A549 (cell line): ENCODE measurements around the gene ECSCR. TPM values are rescaled to one million over a fixed set of nuclear protein-coding genes. Genes with fewer than 3 reads are reported as not detected.

Experiments used
- ATAC-seq, 2 experiments: fragments of 200-7000 bp in 1 of 2; fragments of >200 bp in 1 of 2; cut with Nextera tagmentation in 1 of 2; cut with Tn5 transposase in 1 of 2; 3 replicates each; pipeline versions ENCODE4 v1.8.0 to v1.9.1; 2018 to 2020; ENCODE audit warnings: mild to moderate bottlenecking in 1 of 2, moderate library complexity in 1 of 2
- CTCF ChIA-PET: fragments of 300-600 bp; sonication (Branson Sonifier 250); formaldehyde crosslinking; extraction: SDS; loops from one replicate; lab custom pipeline; 2021; ENCODE audit warnings: antibody characterized with exemption, inconsistent platforms; lab: Yijun Ruan, JAX
- POLR2A ChIA-PET: fragments of 350-600 bp; formaldehyde crosslinking; extraction: SDS; loops from one replicate; lab custom pipeline; 2021; ENCODE audit warnings: antibody characterized with exemption, inconsistent platforms; lab: Yijun Ruan, JAX
- DNase-seq, 2 experiments: peaks; one replicate each; pipeline versions ENCODE4 v3.0.0 to v3.0.0-alpha.2; 2011 to 2016; ENCODE audit warnings: low read depth in 1 of 2, low spot score in 1 of 2
- FAIRE-seq: peaks from 2 replicates; lab custom pipeline; 2011; peaks lifted over from hg19 to GRCh38; lab: Jason Lieb, UNC
- H3K27ac ChIP-seq, 2 experiments: fragments of >200 bp; sonication (Bioruptor Twin); formaldehyde crosslinking; 3 replicates each; pipeline ENCODE4 v1.5.1; 2016 to 2017
- H3K4me1 ChIP-seq: fragments of >200 bp; sonication (Bioruptor Twin); formaldehyde crosslinking; 3 replicates; pipeline ENCODE4 v1.6.1; 2016
- H3K4me2 ChIP-seq: fragments of >200 bp; sonication (Bioruptor Twin); formaldehyde crosslinking; 3 replicates; pipeline ENCODE4 v1.6.1; 2016
- H3K4me3 ChIP-seq: fragments of >200 bp; sonication (Bioruptor Twin); formaldehyde crosslinking; 3 replicates; pipeline ENCODE4 v1.5.1; 2016
- H3K9me3 ChIP-seq: fragments of >200 bp; sonication (Bioruptor Twin); formaldehyde crosslinking; 3 replicates; pipeline ENCODE4 v1.6.1; 2016
- BHLHE40 ChIP-seq: IDR thresholded peaks from 2 replicates; pipeline ENCODE4 v1.6.1; 2012; ENCODE audit warnings: low read depth, low read length, inconsistent platforms
- CBX2 ChIP-seq: fragments of 200-600 bp; sonication (generic); IDR thresholded peaks from 2 replicates; pipeline ENCODE4 v1.6.1; 2016; ENCODE audit warnings: low read depth, mild to moderate bottlenecking, borderline replicate concordance
- CBX8 ChIP-seq: fragments of 200-600 bp; sonication (generic); IDR thresholded peaks from 2 replicates; pipeline ENCODE4 v1.6.1; 2016
- CHD4 ChIP-seq: fragments of 200-600 bp; sonication (generic); IDR thresholded peaks from 2 replicates; pipeline ENCODE4 v1.6.1; 2016; ENCODE audit warnings: antibody characterized with exemption, mild to moderate bottlenecking, borderline replicate concordance
- CTCF ChIP-seq: fragments of >200 bp; sonication (Bioruptor Twin); formaldehyde crosslinking; IDR thresholded peaks from 3 replicates; pipeline ENCODE4 v1.5.1; 2016
- EHMT2 ChIP-seq: fragments of 200-600 bp; sonication (generic); IDR thresholded peaks from 2 replicates; pipeline ENCODE4 v1.6.1; 2016; ENCODE audit warnings: antibody characterized with exemption, low read depth, mild to moderate bottlenecking, moderate library complexity
- EP300 ChIP-seq, 2 experiments: fragments of >200 bp; sonication (Bioruptor Twin); formaldehyde crosslinking; IDR thresholded peaks; 2 replicates in 1 of 2; 3 replicates in 1 of 2; pipeline ENCODE4 v1.6.1; 2016 to 2017
- FOSB ChIP-seq: fragments of 250-450 bp; sonication (Bioruptor Pico); IDR thresholded peaks from 2 replicates; pipeline ENCODE4 v1.5.0; 2020; ENCODE audit warnings: mild to moderate bottlenecking, moderate library complexity
- FOSL2 ChIP-seq, 2 experiments: fragments of 450-650 bp in 1 of 2; fragments of >200 bp in 1 of 2; sonication (Bioruptor Twin) in 1 of 2; formaldehyde crosslinking; IDR thresholded peaks; 2 replicates each; pipeline versions ENCODE4 v1.5.0 to v1.6.1; 2016 to 2020; ENCODE audit warnings: mild to moderate bottlenecking in 1 of 2, moderate library complexity in 1 of 2
- HDAC2 ChIP-seq: fragments of 200-600 bp; sonication (generic); IDR thresholded peaks from 2 replicates; pipeline ENCODE4 v1.6.1; 2016
- HEYL ChIP-seq: fragments of 250-450 bp; sonication (Bioruptor Pico); IDR thresholded peaks from 2 replicates; pipeline ENCODE4 v1.8.0; 2021; ENCODE audit warnings: mild to moderate bottlenecking, moderate library complexity
- HOXB13 ChIP-seq: fragments of 250-450 bp; sonication (Bioruptor Pico); IDR thresholded peaks from 2 replicates; pipeline ENCODE4 v1.5.0; 2020; ENCODE audit warnings: low read depth, mild to moderate bottlenecking, moderate library complexity
- JUN ChIP-seq, 2 experiments: fragments of >200 bp; sonication (Bioruptor Twin); formaldehyde crosslinking; IDR thresholded peaks; 2 replicates in 1 of 2; 3 replicates in 1 of 2; pipeline ENCODE4 v1.6.1; 2016 to 2017
- JUNB ChIP-seq: fragments of >200 bp; sonication (Bioruptor Twin); formaldehyde crosslinking; IDR thresholded peaks from 2 replicates; pipeline ENCODE4 v1.6.1; 2016
- KDM1A ChIP-seq: fragments of 200-600 bp; sonication (generic); IDR thresholded peaks from 2 replicates; pipeline ENCODE4 v1.6.1; 2016; ENCODE audit warnings: low read depth, mild to moderate bottlenecking
- MAFK ChIP-seq: fragments of 450-650 bp; IDR thresholded peaks from 2 replicates; pipeline ENCODE4 v1.6.1; 2014; ENCODE audit not compliant: partially characterized antibody
- MAZ ChIP-seq: fragments of 150-350 bp; IDR thresholded peaks from 2 replicates; pipeline ENCODE4 v1.6.1; 2014; ENCODE audit warnings: antibody characterized with exemption, low read depth, low read length, borderline replicate concordance
- NPAS2 ChIP-seq: fragments of 250-450 bp; sonication (Bioruptor Pico); IDR thresholded peaks from 2 replicates; pipeline ENCODE4 v1.8.0; 2022; ENCODE audit warnings: mild to moderate bottlenecking, moderate library complexity, borderline replicate concordance
- POLR2A ChIP-seq: IDR thresholded peaks from 2 replicates; pipeline ENCODE4 v1.6.1; 2012; ENCODE audit warnings: mild to moderate bottlenecking, low read length
- POLR2AphosphoS2 ChIP-seq: conservative IDR thresholded peaks from 2 replicates; pipeline ENCODE4 v1.6.1; 2012; ENCODE audit warnings: low read length, improper control_type of control experiment, inconsistent platforms
- RARB ChIP-seq: fragments of 250-450 bp; sonication (Bioruptor Pico); IDR thresholded peaks from 2 replicates; pipeline ENCODE4 v1.8.0; 2021; ENCODE audit warnings: mild to moderate bottlenecking, moderate library complexity
- RFX5 ChIP-seq: fragments of 450-650 bp; IDR thresholded peaks from 2 replicates; pipeline ENCODE4 v1.7.1; 2014; ENCODE audit warnings: antibody characterized with exemption, mild to moderate bottlenecking, moderate library complexity
- SMC3 ChIP-seq: fragments of >200 bp; sonication (Bioruptor Twin); formaldehyde crosslinking; IDR thresholded peaks from 3 replicates; pipeline ENCODE4 v1.6.1; 2018; ENCODE audit warnings: inconsistent platforms
- SREBF2 ChIP-seq: fragments of 450-650 bp; IDR thresholded peaks from 2 replicates; pipeline ENCODE4 v1.6.1; 2014; ENCODE audit warnings: mild to moderate bottlenecking, moderate library complexity
- TP53 ChIP-seq: fragments of 250-450 bp; sonication (Bioruptor Pico); IDR thresholded peaks from 2 replicates; pipeline ENCODE4 v1.5.0; 2021; ENCODE audit warnings: mild to moderate bottlenecking, moderate library complexity
- ZFP36 ChIP-seq: fragments of 450-650 bp; IDR thresholded peaks from 2 replicates; pipeline ENCODE4 v1.6.1; 2014; ENCODE audit warnings: borderline replicate concordance; ENCODE audit not compliant: partially characterized antibody
- WGBS: methylation state at CpG from one replicate; pipeline ENCODE4 v1.1.6; 2017; ENCODE audit errors: missing lambda C conversion rate; 5-methylcytosine and 5-hydroxymethylcytosine counted together
- polyA plus RNA-seq, 4 experiments: library from polyadenylated mRNA; depleted of rRNA in 3 of 4; stranded (reverse); fragments of >200 nt; fragmentation: RNase III in 1 of 4; extraction: RNeasy Plus Mini Kit Qiagen cat#74134 plus additional on column Dnase treatment in 1 of 4; gene quantifications; 2 replicates in 3 of 4; 3 replicates in 1 of 4; pipeline ENCODE4 v1.2.3, GENCODE V29; 2011 to 2017
- TF ChIP-seq, protein P1 (sequence below): fragments of 150-350 bp; IDR thresholded peaks from 2 replicates; pipeline ENCODE4 v1.6.1; 2014; ENCODE audit warnings: low read depth, mild to moderate bottlenecking, low read length
- TF ChIP-seq, protein P2 (sequence below): fragments of >200 bp; sonication (Bioruptor Twin); formaldehyde crosslinking; IDR thresholded peaks from 2 replicates; pipeline ENCODE4 v1.6.1; 2016
- TF ChIP-seq, protein P3 (sequence below): IDR thresholded peaks from 2 replicates; pipeline ENCODE4 v1.6.1; 2012
- TF ChIP-seq, protein P4 (sequence below): IDR thresholded peaks from 2 replicates; pipeline ENCODE4 v1.6.1; 2012

ECSCR gene
- polyA plus RNA-seq, 2 of the 4 experiments (the other 2 are of a cell fraction): not detected

GRCh38 chr5:139403787-139404483 is 58.6 kb downstream of the ECSCR start, which contains the start of gene SPATA24 (continued):
- TF ChIP-seq, protein P1, sequence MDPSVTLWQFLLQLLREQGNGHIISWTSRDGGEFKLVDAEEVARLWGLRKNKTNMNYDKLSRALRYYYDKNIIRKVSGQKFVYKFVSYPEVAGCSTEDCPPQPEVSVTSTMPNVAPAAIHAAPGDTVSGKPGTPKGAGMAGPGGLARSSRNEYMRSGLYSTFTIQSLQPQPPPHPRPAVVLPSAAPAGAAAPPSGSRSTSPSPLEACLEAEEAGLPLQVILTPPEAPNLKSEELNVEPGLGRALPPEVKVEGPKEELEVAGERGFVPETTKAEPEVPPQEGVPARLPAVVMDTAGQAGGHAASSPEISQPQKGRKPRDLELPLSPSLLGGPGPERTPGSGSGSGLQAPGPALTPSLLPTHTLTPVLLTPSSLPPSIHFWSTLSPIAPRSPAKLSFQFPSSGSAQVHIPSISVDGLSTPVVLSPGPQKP: no peak
- TF ChIP-seq SREBF2 (no peak), HEYL (CRISPR knock-in tag) (no peak), CHD4 (no peak), POLR2A (peak; percentile 36), JUNB (no peak), BHLHE40 (no peak), CTCF (no peak), HOXB13 (CRISPR knock-in tag) (no peak), ZFP36 (no peak), FOSL2 (IDR thresholded peaks at IDR 0.05) (no peak), FOSL2 (CRISPR knock-in tag; IDR thresholded peaks at IDR 0.05) (0 out of 2 replicates have a peak, but pooled peaks have one; percentile 2), EHMT2 (no peak), NPAS2 (no peak), CBX2 (no peak), EP300 (IDR thresholded peaks at IDR 0.05) (no peak), JUN (IDR thresholded peaks at IDR 0.05) (peak in 1 of 2 experiments; percentile 47; a peak in 1 of 5 replicates)
- TF ChIP-seq, protein P2, sequence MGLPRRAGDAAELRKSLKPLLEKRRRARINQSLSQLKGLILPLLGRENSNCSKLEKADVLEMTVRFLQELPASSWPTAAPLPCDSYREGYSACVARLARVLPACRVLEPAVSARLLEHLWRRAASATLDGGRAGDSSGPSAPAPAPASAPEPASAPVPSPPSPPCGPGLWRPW: no peak
- TF ChIP-seq, protein P3, sequence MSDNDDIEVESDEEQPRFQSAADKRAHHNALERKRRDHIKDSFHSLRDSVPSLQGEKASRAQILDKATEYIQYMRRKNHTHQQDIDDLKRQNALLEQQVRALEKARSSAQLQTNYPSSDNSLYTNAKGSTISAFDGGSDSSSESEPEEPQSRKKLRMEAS: peak; percentile 78

DNA sequence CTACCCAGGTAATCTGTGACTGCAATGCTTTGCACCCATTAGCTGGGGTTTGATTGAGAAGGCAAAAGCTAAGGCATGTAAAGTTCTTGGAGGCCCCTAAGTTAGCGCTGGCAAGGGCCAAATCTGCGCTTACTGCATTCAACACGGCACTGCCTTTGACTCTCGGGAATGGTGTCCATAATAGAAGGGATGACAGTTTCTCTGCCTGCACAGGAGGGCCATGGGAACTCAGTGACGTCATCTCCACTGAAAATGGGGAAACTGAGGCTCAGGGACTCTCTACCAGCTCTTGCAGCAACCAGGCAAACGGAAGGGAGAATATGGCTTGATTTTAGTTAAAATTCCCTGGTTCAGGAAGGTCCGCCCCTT is 59.1 kb downstream of the ECSCR start:
- WGBS: 35% methylated on average over 7 of the region's 7 CpGs

More for the DNA sequence above, 59.1 kb downstream of the ECSCR start:
- DNase-seq: no peak
- Histone ChIP-seq H3K4me2 (peak overlapping the region; percentile 71), H3K27ac (peak overlapping the region; percentile 86 to 91), H3K4me1 (peaks cover 12% of the 10 kb centered on the region), H3K9me3 (no peaks in the 10 kb centered on the region), H3K4me3 (peak overlapping the region; percentile 45)
- POLR2A ChIA-PET: interaction anchor here (1.0 kb wide), 2 partner anchors 36 to 109 kb away, joined by 4 to 5 read pairs; partner anchors contain the start of gene DNAJC18
- ATAC-seq: peak; percentile 28 to 37
- CTCF ChIA-PET: interaction anchor here (1.1 to 6.1 kb wide), 3 partner anchors 12 to 62 kb away, joined by 3 to 48 read pairs (median 16); partner anchors contain the start of gene PAIP2
- no peak for FAIRE-seq
- no peak for TF ChIP-seq FOSB (CRISPR knock-in tag)
- TF ChIP-seq MAZ: no peak
- no peak for TF ChIP-seq RFX5
- no peak for TF ChIP-seq RARB
- TF ChIP-seq EHMT2: no peak
- TF ChIP-seq, protein P4, sequence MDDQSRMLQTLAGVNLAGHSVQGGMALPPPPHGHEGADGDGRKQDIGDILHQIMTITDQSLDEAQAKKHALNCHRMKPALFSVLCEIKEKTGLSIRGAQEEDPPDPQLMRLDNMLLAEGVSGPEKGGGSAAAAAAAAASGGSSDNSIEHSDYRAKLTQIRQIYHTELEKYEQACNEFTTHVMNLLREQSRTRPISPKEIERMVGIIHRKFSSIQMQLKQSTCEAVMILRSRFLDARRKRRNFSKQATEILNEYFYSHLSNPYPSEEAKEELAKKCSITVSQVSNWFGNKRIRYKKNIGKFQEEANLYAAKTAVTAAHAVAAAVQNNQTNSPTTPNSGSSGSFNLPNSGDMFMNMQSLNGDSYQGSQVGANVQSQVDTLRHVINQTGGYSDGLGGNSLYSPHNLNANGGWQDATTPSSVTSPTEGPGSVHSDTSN: no peak
- no peak for TF ChIP-seq SMC3
- no peak for TF ChIP-seq HDAC2
- no peak for TF ChIP-seq CBX8
- no peak for TF ChIP-seq TP53
- no peak for TF ChIP-seq POLR2AphosphoS2
- TF ChIP-seq MAFK: no peak
- no peak for TF ChIP-seq BHLHE40
- TF ChIP-seq KDM1A: no peak
- TF ChIP-seq CHD4: no peak
- TF ChIP-seq, protein P2: no peak
